ENCODE measurements around the gene TBC1D8. TPM values are rescaled to one million over a fixed set of nuclear protein-coding genes. Genes with fewer than 3 reads are reported as not detected.
A peak's percentile ranks its signal among the peaks of the same experiment; 100 is the strongest.

TBC1D8 gene
- total and polyA plus RNA-seq, 2 of the 13 experiments (the other 11 are each of a cell fraction or from before 2014, with no cell fraction given), result 45.1 to 95.4 TPM

- TF ChIP-seq THYN1 (CRISPR knock-in tag; IDR thresholded peaks at IDR 0.05; ENCODE audit: borderline replicate concordance, low read depth) (no peak), HIVEP1 (CRISPR knock-in tag; IDR thresholded peaks at IDR 0.05) (no peak), KIAA2018 (CRISPR knock-in tag; IDR thresholded peaks at IDR 0.05; ENCODE audit: borderline replicate concordance) (no peak), BRF2 (CRISPR knock-in tag; IDR thresholded peaks at IDR 0.05) (no peak), CAMTA2 (CRISPR knock-in tag; IDR thresholded peaks at IDR 0.05; ENCODE audit: borderline replicate concordance) (no peak), NFKB2 (CRISPR knock-in tag; IDR thresholded peaks at IDR 0.05; ENCODE audit: borderline replicate concordance) (peak; percentile 7; the same call in 1 of the 2 replicates)
- TF ChIP-seq, protein P1, sequence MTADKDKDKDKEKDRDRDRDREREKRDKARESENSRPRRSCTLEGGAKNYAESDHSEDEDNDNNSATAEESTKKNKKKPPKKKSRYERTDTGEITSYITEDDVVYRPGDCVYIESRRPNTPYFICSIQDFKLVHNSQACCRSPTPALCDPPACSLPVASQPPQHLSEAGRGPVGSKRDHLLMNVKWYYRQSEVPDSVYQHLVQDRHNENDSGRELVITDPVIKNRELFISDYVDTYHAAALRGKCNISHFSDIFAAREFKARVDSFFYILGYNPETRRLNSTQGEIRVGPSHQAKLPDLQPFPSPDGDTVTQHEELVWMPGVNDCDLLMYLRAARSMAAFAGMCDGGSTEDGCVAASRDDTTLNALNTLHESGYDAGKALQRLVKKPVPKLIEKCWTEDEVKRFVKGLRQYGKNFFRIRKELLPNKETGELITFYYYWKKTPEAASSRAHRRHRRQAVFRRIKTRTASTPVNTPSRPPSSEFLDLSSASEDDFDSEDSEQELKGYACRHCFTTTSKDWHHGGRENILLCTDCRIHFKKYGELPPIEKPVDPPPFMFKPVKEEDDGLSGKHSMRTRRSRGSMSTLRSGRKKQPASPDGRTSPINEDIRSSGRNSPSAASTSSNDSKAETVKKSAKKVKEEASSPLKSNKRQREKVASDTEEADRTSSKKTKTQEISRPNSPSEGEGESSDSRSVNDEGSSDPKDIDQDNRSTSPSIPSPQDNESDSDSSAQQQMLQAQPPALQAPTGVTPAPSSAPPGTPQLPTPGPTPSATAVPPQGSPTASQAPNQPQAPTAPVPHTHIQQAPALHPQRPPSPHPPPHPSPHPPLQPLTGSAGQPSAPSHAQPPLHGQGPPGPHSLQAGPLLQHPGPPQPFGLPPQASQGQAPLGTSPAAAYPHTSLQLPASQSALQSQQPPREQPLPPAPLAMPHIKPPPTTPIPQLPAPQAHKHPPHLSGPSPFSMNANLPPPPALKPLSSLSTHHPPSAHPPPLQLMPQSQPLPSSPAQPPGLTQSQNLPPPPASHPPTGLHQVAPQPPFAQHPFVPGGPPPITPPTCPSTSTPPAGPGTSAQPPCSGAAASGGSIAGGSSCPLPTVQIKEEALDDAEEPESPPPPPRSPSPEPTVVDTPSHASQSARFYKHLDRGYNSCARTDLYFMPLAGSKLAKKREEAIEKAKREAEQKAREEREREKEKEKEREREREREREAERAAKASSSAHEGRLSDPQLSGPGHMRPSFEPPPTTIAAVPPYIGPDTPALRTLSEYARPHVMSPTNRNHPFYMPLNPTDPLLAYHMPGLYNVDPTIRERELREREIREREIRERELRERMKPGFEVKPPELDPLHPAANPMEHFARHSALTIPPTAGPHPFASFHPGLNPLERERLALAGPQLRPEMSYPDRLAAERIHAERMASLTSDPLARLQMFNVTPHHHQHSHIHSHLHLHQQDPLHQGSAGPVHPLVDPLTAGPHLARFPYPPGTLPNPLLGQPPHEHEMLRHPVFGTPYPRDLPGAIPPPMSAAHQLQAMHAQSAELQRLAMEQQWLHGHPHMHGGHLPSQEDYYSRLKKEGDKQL (CRISPR knock-in tag; IDR thresholded peaks at IDR 0.05; ENCODE audit: low read depth), result no peak
- TF ChIP-seq, protein P2, sequence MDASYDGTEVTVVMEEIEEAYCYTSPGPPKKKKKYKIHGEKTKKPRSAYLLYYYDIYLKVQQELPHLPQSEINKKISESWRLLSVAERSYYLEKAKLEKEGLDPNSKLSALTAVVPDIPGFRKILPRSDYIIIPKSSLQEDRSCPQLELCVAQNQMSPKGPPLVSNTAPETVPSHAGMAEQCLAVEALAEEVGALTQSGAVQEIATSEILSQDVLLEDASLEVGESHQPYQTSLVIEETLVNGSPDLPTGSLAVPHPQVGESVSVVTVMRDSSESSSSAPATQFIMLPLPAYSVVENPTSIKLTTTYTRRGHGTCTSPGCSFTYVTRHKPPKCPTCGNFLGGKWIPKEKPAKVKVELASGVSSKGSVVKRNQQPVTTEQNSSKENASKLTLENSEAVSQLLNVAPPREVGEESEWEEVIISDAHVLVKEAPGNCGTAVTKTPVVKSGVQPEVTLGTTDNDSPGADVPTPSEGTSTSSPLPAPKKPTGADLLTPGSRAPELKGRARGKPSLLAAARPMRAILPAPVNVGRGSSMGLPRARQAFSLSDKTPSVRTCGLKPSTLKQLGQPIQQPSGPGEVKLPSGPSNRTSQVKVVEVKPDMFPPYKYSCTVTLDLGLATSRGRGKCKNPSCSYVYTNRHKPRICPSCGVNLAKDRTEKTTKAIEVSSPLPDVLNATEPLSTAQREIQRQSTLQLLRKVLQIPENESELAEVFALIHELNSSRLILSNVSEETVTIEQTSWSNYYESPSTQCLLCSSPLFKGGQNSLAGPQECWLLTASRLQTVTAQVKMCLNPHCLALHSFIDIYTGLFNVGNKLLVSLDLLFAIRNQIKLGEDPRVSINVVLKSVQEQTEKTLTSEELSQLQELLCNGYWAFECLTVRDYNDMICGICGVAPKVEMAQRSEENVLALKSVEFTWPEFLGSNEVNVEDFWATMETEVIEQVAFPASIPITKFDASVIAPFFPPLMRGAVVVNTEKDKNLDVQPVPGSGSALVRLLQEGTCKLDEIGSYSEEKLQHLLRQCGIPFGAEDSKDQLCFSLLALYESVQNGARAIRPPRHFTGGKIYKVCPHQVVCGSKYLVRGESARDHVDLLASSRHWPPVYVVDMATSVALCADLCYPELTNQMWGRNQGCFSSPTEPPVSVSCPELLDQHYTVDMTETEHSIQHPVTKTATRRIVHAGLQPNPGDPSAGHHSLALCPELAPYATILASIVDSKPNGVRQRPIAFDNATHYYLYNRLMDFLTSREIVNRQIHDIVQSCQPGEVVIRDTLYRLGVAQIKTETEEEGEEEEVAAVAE (CRISPR knock-in tag; IDR thresholded peaks at IDR 0.05; ENCODE audit: borderline replicate concordance), result no peak
These were observed 148.5 kb downstream of the TBC1D8 start (continued) for GRCh38 chr2:101002562-101003277.

Measured in HepG2 (cell line).